ENCODE results near the gene DIRAS3.
"Not testable (repeated sequence)": the region's sequence is repeated elsewhere in the genome, so short reads cannot be mapped to it uniquely, and the experiment has no call there.

Gene DIRAS3

GRCh38 chr1:68016381-68016780 is 34.0 kb downstream of the DIRAS3 start:
- no peak for DNase-seq

GRCh38 chr1:68015971-68016370 is 34.5 kb downstream of the DIRAS3 start:
- DNase-seq, result no peak

- DNase-seq, result no peak
Observed at GRCh38 chr1:68015369-68015768, 35.1 kb downstream of the DIRAS3 start.

- no peak for DNase-seq
Observed at GRCh38 chr1:68013351-68013750, 37.1 kb downstream of the DIRAS3 start.

- DNase-seq, result no peak
Observed at GRCh38 chr1:68011657-68012375, 38.6 kb downstream of the DIRAS3 start.

GRCh38 chr1:68010543-68010942 is 39.9 kb downstream of the DIRAS3 start:
- no peak for DNase-seq

- DNase-seq, result peak; percentile 6
Observed at GRCh38 chr1:68010090-68010489, 40.3 kb downstream of the DIRAS3 start.

- not testable (repeated sequence) for DNase-seq
Observed at GRCh38 chr1:68003626-68004025, 46.8 kb downstream of the DIRAS3 start.

- no peak for DNase-seq
Observed at GRCh38 chr1:68000191-68000590, 50.2 kb downstream of the DIRAS3 start.

GRCh38 chr1:67997746-67998145 is 52.7 kb downstream of the DIRAS3 start:
- DNase-seq, result no peak

All from NCI-H1092 (cell line).